ENCODE measurements around the gene SPATC1L. TPM values are rescaled to one million over a fixed set of nuclear protein-coding genes. Genes with fewer than 3 reads are reported as not detected.
A peak's percentile ranks its signal among the peaks of the same experiment; 100 is the strongest.

The SPATC1L gene
- total and polyA plus RNA-seq, 2 of the 8 experiments (the other 6 are each of a cell fraction or from before 2014, with no cell fraction given) = 24.9 to 50.0 TPM

GRCh38 chr21:46196733-46197132 lies 12.5 kb upstream of the SPATC1L start:
- Histone ChIP-seq H3K4ac (replicated peaks; ENCODE audit: insufficient read length, low read depth, low read length) (no peak overlapping the region), H2AK5ac (ENCODE audit: low read depth, low read length) (no peak overlapping the region), H2BK15ac (ENCODE audit: low read length) (no peak overlapping the region), H4K8ac (ENCODE audit: extremely low read depth, insufficient read depth, low read length) (no peak overlapping the region), H3K27me3 (replicated peaks in 1 of 4; ENCODE audit: control insufficient read depth in 3 of 4, extremely low read depth in 1 of 4, insufficient read depth in 3 of 4, low read length in 3 of 4) (no peaks in the 10 kb centered on the region), H2BK120ac (replicated peaks; ENCODE audit: low read depth, low read length) (no peak overlapping the region), H3K18ac (ENCODE audit: extremely low read depth, low read length) (no peak overlapping the region), H3K9ac (replicated peaks in 1 of 4; ENCODE audit: extremely low read depth in 1 of 4, low read depth in 3 of 4, low read length in 3 of 4) (no peak overlapping the region), H3K4me1 (replicated peaks in 1 of 4; ENCODE audit: control insufficient read depth in 3 of 4, insufficient read depth in 4 of 4, low read length in 3 of 4) (no peaks in the 10 kb centered on the region; a peak in 1 of 7 replicates), H3K14ac (ENCODE audit: insufficient read length) (no peak overlapping the region), H3K36me3 (ENCODE audit: control insufficient read depth in 2 of 4, insufficient read depth in 4 of 4, low read length in 3 of 4) (peaks cover 8 to 43% (median 36%) of the 10 kb centered on the region in 4 experiments; a peak in 7 of 8 replicates), H3K27ac (ENCODE audit: low read depth, low read length) (no peak overlapping the region), H2BK12ac (ENCODE audit: low read depth, low read length) (no peak overlapping the region), H3K4me3 (ENCODE audit: extremely low read depth in 1 of 4, insufficient read depth in 2 of 4, low read depth in 3 of 4, low read length in 4 of 4) (no peak overlapping the region), H2BK20ac (ENCODE audit: low read length) (no peak overlapping the region), H3K4me2 (ENCODE audit: insufficient read depth in 1 of 2, low read depth in 2 of 2, low read length in 2 of 2) (no peak overlapping the region), H3K23me2 (ENCODE audit: low read depth, low read length) (no peaks in the 10 kb centered on the region), H4K91ac (replicated peaks; ENCODE audit: insufficient read length, low read length) (no peak overlapping the region), H3K9me3 (ENCODE audit: insufficient read depth in 2 of 2, low read depth in 1 of 2, low read length in 1 of 2) (no peaks in the 10 kb centered on the region), H4K5ac (ENCODE audit: insufficient read length, low read depth, low read length) (no peak overlapping the region), H3K56ac (replicated peaks; ENCODE audit: insufficient read length, low read depth, low read length) (no peak overlapping the region), H3K79me1 (ENCODE audit: low read depth, low read length) (no peaks in the 10 kb centered on the region; the same call in 1 of the 2 replicates), H4K20me1 (replicated peaks in 1 of 2; ENCODE audit: control insufficient read depth in 1 of 2, insufficient read depth in 2 of 2, low read length in 2 of 2) (peaks cover 0 to 9% of the 10 kb centered on the region in 2 experiments), H2AFZ (ENCODE audit: low read length) (no peak overlapping the region), H3K23ac (ENCODE audit: insufficient read length) (no peak overlapping the region), H2BK5ac (ENCODE audit: low read depth, low read length) (no peak overlapping the region), H3K79me2 (ENCODE audit: control insufficient read depth in 1 of 2, insufficient read depth in 2 of 2, low read length in 2 of 2) (no peaks in the 10 kb centered on the region)
- no peak for FAIRE-seq
- DNase-seq (ENCODE audit: low read depth in 1 of 2, low spot score in 2 of 2) = peak in 1 of 2 experiments; percentile 35
- POLR2A ChIA-PET (ENCODE audit: partially characterized antibody) = no interaction called here
- CTCF ChIA-PET (ENCODE audit: partially characterized antibody) = interaction anchor here (1.5 kb wide), 1 partner anchor 40 kb away, joined by 3 read pairs; no protein-coding TSS in a partner anchor
- TF ChIP-seq TAF7 (optimal IDR thresholded peaks at IDR 0.05; ENCODE audit: borderline replicate concordance, low read depth, low read length) (no peak), CREB1 (IDR thresholded peaks at IDR 0.05) (no peak), CHD2 (IDR thresholded peaks at IDR 0.05; ENCODE audit: low read length) (no peak), GABPA (IDR thresholded peaks at IDR 0.05; ENCODE audit: borderline replicate concordance, insufficient read depth, low read length) (no peak), BCL11A (IDR thresholded peaks at IDR 0.05; ENCODE audit: low read depth in 2 of 2, low read length in 2 of 2) (no peak), RBBP5 (IDR thresholded peaks at IDR 0.05; ENCODE audit: borderline replicate concordance, low read depth, low read length) (no peak), CBX8 (IDR thresholded peaks at IDR 0.05; ENCODE audit: borderline replicate concordance, low read depth, low read length) (no peak), TAF1 (IDR thresholded peaks at IDR 0.05; ENCODE audit: low read depth, low read length) (no peak), YY1 (IDR thresholded peaks at IDR 0.05; ENCODE audit: low read depth, low read length) (no peak), ATF2 (IDR thresholded peaks at IDR 0.05; ENCODE audit: low read length) (no peak), BACH1 (IDR thresholded peaks at IDR 0.05; ENCODE audit: low read length) (no peak), ASH2L (IDR thresholded peaks at IDR 0.05; ENCODE audit: low read length) (no peak), CEBPB (IDR thresholded peaks at IDR 0.05; ENCODE audit: low read depth, low read length) (no peak)
- 89% methylated on average over 20 of the region's 20 CpGs; no CpG with 5 or more reads in 1 of the 2 experiments for WGBS, 2 experiments (ENCODE audit: extremely low coverage in 1 of 2, insufficient coverage in 1 of 2, insufficient read length in 1 of 2, insufficient replicate concordance in 2 of 2, low coverage in 1 of 2, low lambda C conversion rate in 2 of 2, missing lambda C conversion rate in 1 of 2)
